Gastroesophageal sphincter (tissue), 3 donors: ENCODE measurements around the gene ZNF592.

ENCODE experiments used
- CTCF ChIP-seq, 4 experiments: fragments of 200-600 bp in 2 of 4; fragments of 450-650 bp in 2 of 4; sonication (generic) in 1 of 4; IDR thresholded peaks; one replicate each; pipeline ENCODE4 v1.5.1; 2017 to 2019; ENCODE audit warnings: antibody characterized with exemption in 4 of 4, mild to moderate bottlenecking in 2 of 4, moderate library complexity in 2 of 4
- POLR2A ChIP-seq, 2 donors: fragments of 450-650 bp; IDR thresholded peaks; one replicate each; pipeline ENCODE4 v1.6.1; 2017; ENCODE audit warnings: antibody characterized with exemption in 2 of 2, mild to moderate bottlenecking in 2 of 2, moderate library complexity in 1 of 2
- POLR2AphosphoS5 ChIP-seq: sonication (generic); formaldehyde crosslinking; IDR thresholded peaks from one replicate; pipeline ENCODE4 v1.6.1; 2017; ENCODE audit warnings: antibody characterized with exemption

- TF ChIP-seq POLR2AphosphoS5 (no peak), CTCF (IDR thresholded peaks at IDR 0.05) (no peak), POLR2A (IDR thresholded peaks at IDR 0.05) (no peak)
Measured at GRCh38 chr15:84785053-84785452, 36.7 kb downstream of the ZNF592 start.
